K562 (cell line): Measurements from ENCODE around the gene THADA. TPM values are rescaled to one million over a fixed set of nuclear protein-coding genes. Genes with fewer than 3 reads are reported as not detected.

Source experiments
- ATAC-seq: fragments of 200-7000 bp; cut with Tn5 transposase; 3 replicates; pipeline ENCODE4 v1.9.1; 2020; ENCODE audit warnings: moderate library complexity
- BruUV-seq: library from RNA; stranded (reverse); fragments of 400-500 nt; replicated peaks from 2 replicates; lab custom pipeline; 2021; lab: Mats Ljungman, UMichigan
- CTCF ChIA-PET: fragments of 300-600 bp; formaldehyde crosslinking; extraction: SDS; loops from one replicate; lab custom pipeline; 2021; ENCODE audit warnings: low intra/inter-chr PET ratio; lab: Yijun Ruan, JAX
- POLR2A ChIA-PET: fragments of 300-600, 350-650 bp; sonication (Branson Sonifier 250); formaldehyde crosslinking; extraction: SDS; loops from one replicate; lab custom pipeline; 2021; ENCODE audit warnings: antibody characterized with exemption, inconsistent platforms; lab: Yijun Ruan, JAX
- DNase-seq, 4 experiments: peaks; one replicate each; pipeline versions ENCODE4 v3.0.0 to v3.0.0-alpha.2; 2011 to 2018; ENCODE audit warnings: low spot score in 3 of 4, mixed read lengths in 3 of 4; ENCODE audit errors: extremely low read depth in 1 of 4
- FAIRE-seq: peaks from 2 replicates; lab custom pipeline; 2011; peaks lifted over from hg19 to GRCh38; lab: Jason Lieb, UNC
- H2AFZ ChIP-seq: 2 replicates; pipeline ENCODE4 v1.6.0; 2011; ENCODE audit warnings: low read depth, low read length, control low read depth, inconsistent platforms
- H3K27ac ChIP-seq: fragments of 200-600 bp; 3 replicates; pipeline ENCODE4 v1.8.0; 2011; ENCODE audit warnings: low read depth, mild to moderate bottlenecking, control low read depth, inconsistent platforms, low read length, moderate library complexity, mixed read lengths; ENCODE audit errors: extremely low read depth
- H3K27me3 ChIP-seq, 2 experiments: fragments of 300-600 bp in 1 of 2; 2 replicates in 1 of 2; 3 replicates in 1 of 2; pipeline versions ENCODE4 v1.6.0 to v1.8.0; 2011; ENCODE audit warnings: inconsistent platforms in 2 of 2, low read length in 2 of 2, mild to moderate bottlenecking in 1 of 2, mixed read lengths in 1 of 2, moderate library complexity in 1 of 2; ENCODE audit not compliant: control insufficient read depth in 2 of 2, insufficient read depth in 2 of 2
- H3K36me3 ChIP-seq: fragments of 300-600 bp; 3 replicates; pipeline ENCODE4 v1.8.0; 2011; ENCODE audit warnings: mild to moderate bottlenecking, low read length, inconsistent platforms; ENCODE audit not compliant: control insufficient read depth, insufficient read depth
- H3K4me1 ChIP-seq, 2 experiments: fragments of 200-600 bp in 1 of 2; replicated peaks in 1 of 2; 2 replicates in 1 of 2; 3 replicates in 1 of 2; pipeline versions ENCODE4 v1.5.1 to v1.8.0; 2011; ENCODE audit warnings: inconsistent platforms in 2 of 2, low read length in 2 of 2, mild to moderate bottlenecking in 1 of 2, mixed read lengths in 1 of 2, moderate library complexity in 1 of 2; ENCODE audit not compliant: control insufficient read depth in 2 of 2, insufficient read depth in 2 of 2
- H3K4me2 ChIP-seq: 2 replicates; pipeline ENCODE4 v1.6.1; 2011; ENCODE audit warnings: low read length, control low read depth, inconsistent platforms, mixed read lengths; ENCODE audit not compliant: insufficient read depth
- H3K4me3 ChIP-seq: fragments of 200-600 bp; sonication (generic), shearing (Covaris generic); 2 replicates; pipeline ENCODE4 v1.5.1; 2016; ENCODE audit warnings: control low read depth, inconsistent platforms
- H3K79me2 ChIP-seq: fragments of 200-600 bp; 3 replicates; pipeline ENCODE4 v1.8.0; 2011; ENCODE audit warnings: low read length, inconsistent platforms; ENCODE audit not compliant: control insufficient read depth, insufficient read depth
- H3K9ac ChIP-seq, 2 experiments: 2 replicates each; pipeline versions ENCODE4 v1.6.0 to v1.6.1; 2011; ENCODE audit warnings: low read depth in 2 of 2, low read length in 2 of 2, control low read depth in 1 of 2, inconsistent platforms in 1 of 2, mild to moderate bottlenecking in 1 of 2, mixed read lengths in 1 of 2; ENCODE audit not compliant: insufficient read depth in 1 of 2
- H3K9me1 ChIP-seq: one replicate; pipeline ENCODE4 v1.6.0; 2011; ENCODE audit warnings: inconsistent platforms, mild to moderate bottlenecking, low read length, moderate library complexity; ENCODE audit not compliant: control insufficient read depth, insufficient read depth
- H3K9me3 ChIP-seq: replicated peaks from 2 replicates; pipeline ENCODE4 v1.5.1; 2011; ENCODE audit warnings: low read depth, low read length, inconsistent platforms; ENCODE audit not compliant: control insufficient read depth, insufficient read depth
- H4K20me1 ChIP-seq: replicated peaks from 2 replicates; pipeline ENCODE4 v1.6.1; 2011; ENCODE audit warnings: low read length, inconsistent platforms, mixed read lengths; ENCODE audit not compliant: control insufficient read depth, insufficient read depth
- BDP1 ChIP-seq: IDR thresholded peaks from 3 replicates; pipeline ENCODE4 v1.6.1; 2011; ENCODE audit not compliant: insufficient read length, insufficient read depth
- HDAC6 ChIP-seq: IDR thresholded peaks from 2 replicates; pipeline ENCODE4 v1.6.1; 2012; ENCODE audit warnings: low read depth, mild to moderate bottlenecking, control low read depth, inconsistent platforms, low read length, moderate library complexity
- MED1 ChIP-seq: sonication (generic); formaldehyde crosslinking; IDR thresholded peaks from 2 replicates; pipeline ENCODE4 v1.8.1; 2023; ENCODE audit warnings: missing genetic modification reagents, borderline replicate concordance
- RBBP5 ChIP-seq: fragments of 200-600 bp; sonication (generic); IDR thresholded peaks from 2 replicates; pipeline ENCODE4 v1.6.1; 2012; ENCODE audit warnings: borderline replicate concordance, mild to moderate bottlenecking, low read length, control low read depth, inconsistent platforms; ENCODE audit not compliant: insufficient read depth, poor library complexity, severe bottlenecking
- SREBF1 ChIP-seq: fragments of 150-350 bp; IDR thresholded peaks from 2 replicates; pipeline ENCODE4 v1.6.1; 2014; ENCODE audit warnings: antibody characterized with exemption, low read depth, low read length, borderline replicate concordance
- SUPT5H ChIP-seq: fragments of 450-650 bp; IDR thresholded peaks from 2 replicates; pipeline ENCODE4 v1.6.1; 2016
- ZNF407 ChIP-seq: fragments of 450-650 bp; IDR thresholded peaks from 2 replicates; pipeline ENCODE4 v1.6.1; 2016; ENCODE audit warnings: low read depth
- ZNF408 ChIP-seq: fragments of 250-450 bp; sonication (Bioruptor Pico); IDR thresholded peaks from 2 replicates; pipeline ENCODE4 v1.4.0; 2020; ENCODE audit warnings: low read depth, mild to moderate bottlenecking, moderate library complexity
- ZNF592 ChIP-seq: fragments of 450-650 bp; IDR thresholded peaks from 2 replicates; pipeline ENCODE4 v1.6.1; 2017; ENCODE audit warnings: antibody characterized with exemption, mild to moderate bottlenecking
- WGBS: fragments of 100-300 bp; shearing (Covaris generic); methylation state at CpG from one replicate; pipeline ENCODE4 v1.1.6; 2016; ENCODE audit warnings: low coverage, mixed read lengths; ENCODE audit not compliant: insufficient coverage; ENCODE audit errors: missing lambda C conversion rate; 5-methylcytosine and 5-hydroxymethylcytosine counted together
- in situ Hi-C: fragments of 300-500 bp; cut with MboI; formaldehyde crosslinking; loops from 4 replicates; pipeline ENCODE4 v1.15.0; 2018; ENCODE audit warnings: inconsistent platforms, mixed read lengths
- intact Hi-C: fragments of 100-400 bp; cut with micrococcal nuclease; formaldehyde crosslinking; loops from 2 replicates; pipeline ENCODE4 v1.14.2; 2022
- polyA plus RNA-seq, 8 experiments: library from polyadenylated mRNA; depleted of rRNA in 4 of 8; stranded (reverse) in 5 of 8; unstranded in 3 of 8; fragments of >200 nt; fragmentation: Nextera tagmentation in 2 of 8; fragmentation: Illumina TruSeq in 1 of 8; extraction: Ambion mirVana in 2 of 8; extraction: Trizol in 1 of 8; gene quantifications; 2 replicates each; pipeline versions ENCODE4 v1.2.1 to v1.2.3, GENCODE V29; 2011 to 2014; ENCODE audit warnings: inconsistent platforms in 1 of 8, missing spikeins in 1 of 8
- total RNA-seq, 7 experiments: library from RNA; depleted of rRNA in 6 of 7; stranded (reverse); fragments of >200 nt in 6 of 7; fragmentation: Illumina TruSeq in 2 of 7; extraction: Trizol in 2 of 7; gene quantifications; 2 replicates each; pipeline versions ENCODE4 v1.2.1 to v1.2.3, GENCODE V29; 2011 to 2021; ENCODE audit warnings: low replicate concordance in 1 of 7

The THADA gene
- total and polyA plus RNA-seq, 9 of the 15 experiments (the other 6 are each of a cell fraction or from before 2014, with no cell fraction given) = 17.8 to 34.7 (median 31.9) TPM

- Histone ChIP-seq H3K36me3 (peaks cover 26% of the 10 kb centered on the region), H3K27ac (no peak overlapping the region), H4K20me1 (no peaks in the 10 kb centered on the region), H3K4me1 (no peaks in the 10 kb centered on the region), H2AFZ (no peak overlapping the region), H3K9ac (no peak overlapping the region), H3K9me1 (no peaks in the 10 kb centered on the region), H3K4me2 (no peak overlapping the region), H3K4me3 (no peak overlapping the region), H3K27me3 (no peaks in the 10 kb centered on the region), H3K9me3 (peaks cover 7% of the 10 kb centered on the region), H3K79me2 (no peaks in the 10 kb centered on the region)
- FAIRE-seq (no peak), DNase-seq (no peak), ATAC-seq (no peak)
- ChIA-PET CTCF (interaction anchor here (1.9 kb wide), 1 partner anchor 203 kb away, joined by 7 read pairs; no protein-coding TSS in a partner anchor), POLR2A (no interaction called here)
- in situ Hi-C loops (no loop called here), intact Hi-C loops (no loop called here)
- 62% methylated on average over 2 of the region's 2 CpGs for WGBS
- no TSS peak for BruUV-seq
- TF ChIP-seq ZNF407 (no peak), ZNF408 (CRISPR knock-in tag) (no peak), BDP1 (no peak), SUPT5H (no peak), MED1 (CRISPR knock-in tag) (no peak), RBBP5 (no peak), ZNF592 (no peak), HDAC6 (no peak), SREBF1 (no peak)
These were observed 314.8 kb downstream of the THADA start for GRCh38 chr2:43280994-43281393.
